SK-N-SH treated with all-trans-retinoic acid at 6 μM for 48 hours (cell line): ENCODE measurements around the gene DNTTIP2.

Source experiments
- ATAC-seq: fragments of 200-7000 bp; cut with Tn5 transposase; 3 replicates; pipeline ENCODE4 v1.9.1; 2020; ENCODE audit warnings: mild to moderate bottlenecking, moderate library complexity
- ARNTL ChIP-seq: fragments of 450-650 bp; formaldehyde crosslinking; IDR thresholded peaks from 2 replicates; pipeline ENCODE4 v1.5.0; 2020; ENCODE audit warnings: low read depth, mild to moderate bottlenecking, moderate library complexity, borderline replicate concordance
- BACH2 ChIP-seq: fragments of 250-450 bp; sonication (Bioruptor Pico); IDR thresholded peaks from 2 replicates; pipeline ENCODE4 v1.9.0; 2021; ENCODE audit warnings: mild to moderate bottlenecking, borderline replicate concordance
- CSDC2 ChIP-seq: fragments of 250-450 bp; sonication (Bioruptor Pico); IDR thresholded peaks from 2 replicates; pipeline ENCODE4 v1.5.0; 2020; ENCODE audit warnings: mild to moderate bottlenecking, moderate library complexity
- ESRRG ChIP-seq: fragments of 250-450 bp; sonication (Bioruptor Pico); IDR thresholded peaks from 2 replicates; pipeline ENCODE4 v1.6.1; 2021; ENCODE audit warnings: mild to moderate bottlenecking
- GLIS3 ChIP-seq: fragments of 250-450 bp; sonication (Bioruptor Pico); IDR thresholded peaks from 2 replicates; pipeline ENCODE4 v1.5.0; 2020; ENCODE audit warnings: mild to moderate bottlenecking, moderate library complexity
- ISL1 ChIP-seq: fragments of 250-450 bp; sonication (Bioruptor Pico); IDR thresholded peaks from 2 replicates; pipeline ENCODE4 v2.1.2; 2022; ENCODE audit warnings: mild to moderate bottlenecking, moderate library complexity
- PPARA ChIP-seq: fragments of 250-450 bp; sonication (Bioruptor Pico); IDR thresholded peaks from 2 replicates; pipeline ENCODE4 v1.5.0; 2020; ENCODE audit warnings: mild to moderate bottlenecking, borderline replicate concordance
- SNAI2 ChIP-seq: fragments of 250-450 bp; sonication (Bioruptor Pico); IDR thresholded peaks from 2 replicates; pipeline ENCODE4 v1.5.0; 2020; ENCODE audit warnings: mild to moderate bottlenecking, moderate library complexity
- TCF4 ChIP-seq: fragments of 250-450 bp; sonication (Bioruptor Pico); IDR thresholded peaks from 2 replicates; pipeline ENCODE4 v1.8.0; 2021; ENCODE audit warnings: mild to moderate bottlenecking, moderate library complexity, borderline replicate concordance
- TOX ChIP-seq: fragments of 250-450 bp; sonication (Bioruptor Pico); IDR thresholded peaks from 2 replicates; pipeline ENCODE4 v1.8.0; 2021; ENCODE audit warnings: mild to moderate bottlenecking, moderate library complexity, borderline replicate concordance
- ZFP3 ChIP-seq: fragments of 250-450 bp; sonication (Bioruptor Pico); IDR thresholded peaks from 2 replicates; pipeline ENCODE4 v1.5.0; 2020; ENCODE audit warnings: mild to moderate bottlenecking, moderate library complexity
- ZFP30 ChIP-seq: fragments of 450-650 bp; formaldehyde crosslinking; IDR thresholded peaks from 2 replicates; pipeline ENCODE4 v1.5.0; 2022; ENCODE audit warnings: mild to moderate bottlenecking, moderate library complexity
- ZNF565 ChIP-seq: fragments of 450-650 bp; formaldehyde crosslinking; conservative IDR thresholded peaks from 2 replicates; pipeline ENCODE4 v1.5.0; 2020; ENCODE audit warnings: low read depth, mild to moderate bottlenecking, moderate library complexity
- ZNF70 ChIP-seq: fragments of 450-650 bp; formaldehyde crosslinking; IDR thresholded peaks from 2 replicates; pipeline ENCODE4 v1.5.0; 2020; ENCODE audit warnings: mild to moderate bottlenecking, moderate library complexity
- ZNF8 ChIP-seq: fragments of 450-650 bp; formaldehyde crosslinking; IDR thresholded peaks from 2 replicates; pipeline ENCODE4 v1.5.0; 2020; ENCODE audit warnings: mild to moderate bottlenecking, moderate library complexity
- TF ChIP-seq, protein P1 (sequence below): fragments of 250-450 bp; sonication (Bioruptor Pico); IDR thresholded peaks from 2 replicates; pipeline ENCODE4 v1.5.1; 2021; ENCODE audit warnings: mild to moderate bottlenecking, moderate library complexity
- TF ChIP-seq, protein P2 (sequence below): fragments of 250-450 bp; sonication (Bioruptor Pico); IDR thresholded peaks from 2 replicates; pipeline ENCODE4 v1.5.1; 2020; ENCODE audit warnings: low read depth, mild to moderate bottlenecking, moderate library complexity
- TF ChIP-seq, protein P3 (sequence below): fragments of 250-450 bp; sonication (Bioruptor Pico); IDR thresholded peaks from 2 replicates; pipeline ENCODE4 v1.5.0; 2020; ENCODE audit warnings: mild to moderate bottlenecking, moderate library complexity
- TF ChIP-seq, protein P4 (sequence below): fragments of 250-450 bp; sonication (Bioruptor Pico); IDR thresholded peaks from 2 replicates; pipeline ENCODE4 v1.8.0; 2020; ENCODE audit warnings: mild to moderate bottlenecking, moderate library complexity, borderline replicate concordance

Gene DNTTIP2

DNA sequence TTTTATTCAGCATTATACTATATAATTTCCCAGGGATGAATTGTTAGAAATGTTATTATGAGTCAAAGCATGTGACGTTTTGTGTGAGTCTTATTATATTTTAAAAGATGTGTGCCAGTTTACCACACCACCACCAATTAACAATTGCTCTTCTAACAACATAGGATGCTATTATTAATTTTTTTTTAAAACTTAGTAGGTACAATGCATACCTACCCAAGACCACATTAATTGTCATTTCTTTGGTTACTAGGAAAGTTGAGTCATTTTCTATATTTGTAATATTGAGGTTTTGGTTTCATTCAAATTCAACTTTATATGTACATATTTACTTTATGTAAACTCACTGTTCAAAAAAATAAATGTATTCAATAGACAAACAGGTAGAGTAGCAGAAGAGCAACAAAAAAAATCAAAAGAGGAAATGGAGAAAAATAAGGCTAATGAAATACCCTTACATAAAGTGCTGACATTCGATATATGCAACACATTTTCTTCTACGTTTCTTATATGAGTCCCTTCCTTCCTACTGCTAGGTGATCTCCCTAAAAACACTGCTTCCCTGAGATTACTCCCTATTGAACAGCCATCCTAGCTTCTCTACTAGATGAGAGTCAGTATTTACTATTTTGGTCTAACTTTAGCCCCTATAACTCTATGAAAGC lies 20.7 kb upstream of the DNTTIP2 start (continued):
- TF ChIP-seq ZNF8 (CRISPR knock-in tag) (no peak), TCF4 (CRISPR knock-in tag) (no peak), ZNF565 (CRISPR knock-in tag) (no peak), ZFP3 (no peak), ARNTL (CRISPR knock-in tag) (no peak), GLIS3 (no peak)

DNA sequence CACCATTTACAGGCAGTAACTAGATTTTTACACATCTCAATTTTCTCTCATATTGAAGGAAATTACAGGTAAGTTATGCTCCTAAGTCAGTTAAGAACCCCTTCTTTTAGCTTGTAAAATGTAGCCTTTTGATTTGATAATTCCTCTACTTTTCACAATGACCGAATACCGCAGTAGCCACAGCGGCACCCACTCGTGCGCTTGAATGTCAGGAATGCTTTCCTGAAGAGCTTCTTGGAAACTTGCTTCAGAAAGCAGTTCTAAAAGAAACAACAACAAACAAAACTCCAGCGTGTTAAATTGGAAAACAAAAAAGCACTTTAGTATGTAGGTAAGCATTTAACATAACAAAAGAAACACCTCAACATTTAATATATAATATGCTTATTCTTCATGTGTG lies 9.9 kb upstream of the DNTTIP2 start:
- TF ChIP-seq ZNF8 (CRISPR knock-in tag) = no peak
- TF ChIP-seq TOX (CRISPR knock-in tag) = no peak
- TF ChIP-seq, protein P1, sequence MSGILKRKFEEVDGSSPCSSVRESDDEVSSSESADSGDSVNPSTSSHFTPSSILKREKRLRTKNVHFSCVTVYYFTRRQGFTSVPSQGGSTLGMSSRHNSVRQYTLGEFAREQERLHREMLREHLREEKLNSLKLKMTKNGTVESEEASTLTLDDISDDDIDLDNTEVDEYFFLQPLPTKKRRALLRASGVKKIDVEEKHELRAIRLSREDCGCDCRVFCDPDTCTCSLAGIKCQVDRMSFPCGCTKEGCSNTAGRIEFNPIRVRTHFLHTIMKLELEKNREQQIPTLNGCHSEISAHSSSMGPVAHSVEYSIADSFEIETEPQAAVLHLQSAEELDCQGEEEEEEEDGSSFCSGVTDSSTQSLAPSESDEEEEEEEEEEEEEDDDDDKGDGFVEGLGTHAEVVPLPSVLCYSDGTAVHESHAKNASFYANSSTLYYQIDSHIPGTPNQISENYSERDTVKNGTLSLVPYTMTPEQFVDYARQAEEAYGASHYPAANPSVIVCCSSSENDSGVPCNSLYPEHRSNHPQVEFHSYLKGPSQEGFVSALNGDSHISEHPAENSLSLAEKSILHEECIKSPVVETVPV (CRISPR knock-in tag) = no peak
- TF ChIP-seq CSDC2 (CRISPR knock-in tag) = no peak
- no peak for ATAC-seq

DNA sequence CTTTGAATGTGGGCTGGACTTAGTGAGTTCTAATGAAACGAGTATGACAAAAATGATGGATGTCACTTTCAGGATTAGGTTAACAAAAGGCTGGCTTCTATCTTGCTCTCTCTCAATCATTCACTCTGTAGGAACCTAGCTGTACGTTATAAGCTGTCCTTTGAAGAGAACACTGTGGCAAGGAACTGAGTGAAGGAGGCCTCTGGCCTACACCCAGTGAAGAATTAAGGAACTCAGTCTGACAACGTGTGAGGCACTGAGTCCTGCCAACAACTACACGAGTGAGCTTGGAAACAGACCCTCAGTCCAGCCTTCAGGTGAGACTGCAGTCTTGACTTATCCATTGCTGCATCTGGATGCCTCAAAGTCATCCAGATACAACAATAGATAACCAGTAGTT lies 3.3 kb upstream of the DNTTIP2 start:
- no peak for ATAC-seq
- TF ChIP-seq, protein P2, sequence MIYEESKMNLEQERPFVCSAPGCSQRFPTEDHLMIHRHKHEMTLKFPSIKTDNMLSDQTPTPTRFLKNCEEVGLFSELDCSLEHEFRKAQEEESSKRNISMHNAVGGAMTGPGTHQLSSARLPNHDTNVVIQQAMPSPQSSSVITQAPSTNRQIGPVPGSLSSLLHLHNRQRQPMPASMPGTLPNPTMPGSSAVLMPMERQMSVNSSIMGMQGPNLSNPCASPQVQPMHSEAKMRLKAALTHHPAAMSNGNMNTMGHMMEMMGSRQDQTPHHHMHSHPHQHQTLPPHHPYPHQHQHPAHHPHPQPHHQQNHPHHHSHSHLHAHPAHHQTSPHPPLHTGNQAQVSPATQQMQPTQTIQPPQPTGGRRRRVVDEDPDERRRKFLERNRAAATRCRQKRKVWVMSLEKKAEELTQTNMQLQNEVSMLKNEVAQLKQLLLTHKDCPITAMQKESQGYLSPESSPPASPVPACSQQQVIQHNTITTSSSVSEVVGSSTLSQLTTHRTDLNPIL = no peak
- TF ChIP-seq ARNTL (CRISPR knock-in tag) = no peak
- no peak for TF ChIP-seq BACH2 (CRISPR knock-in tag)
- TF ChIP-seq, protein P1 (CRISPR knock-in tag) = no peak
- no peak for TF ChIP-seq SNAI2 (CRISPR knock-in tag)
- TF ChIP-seq, protein P3, sequence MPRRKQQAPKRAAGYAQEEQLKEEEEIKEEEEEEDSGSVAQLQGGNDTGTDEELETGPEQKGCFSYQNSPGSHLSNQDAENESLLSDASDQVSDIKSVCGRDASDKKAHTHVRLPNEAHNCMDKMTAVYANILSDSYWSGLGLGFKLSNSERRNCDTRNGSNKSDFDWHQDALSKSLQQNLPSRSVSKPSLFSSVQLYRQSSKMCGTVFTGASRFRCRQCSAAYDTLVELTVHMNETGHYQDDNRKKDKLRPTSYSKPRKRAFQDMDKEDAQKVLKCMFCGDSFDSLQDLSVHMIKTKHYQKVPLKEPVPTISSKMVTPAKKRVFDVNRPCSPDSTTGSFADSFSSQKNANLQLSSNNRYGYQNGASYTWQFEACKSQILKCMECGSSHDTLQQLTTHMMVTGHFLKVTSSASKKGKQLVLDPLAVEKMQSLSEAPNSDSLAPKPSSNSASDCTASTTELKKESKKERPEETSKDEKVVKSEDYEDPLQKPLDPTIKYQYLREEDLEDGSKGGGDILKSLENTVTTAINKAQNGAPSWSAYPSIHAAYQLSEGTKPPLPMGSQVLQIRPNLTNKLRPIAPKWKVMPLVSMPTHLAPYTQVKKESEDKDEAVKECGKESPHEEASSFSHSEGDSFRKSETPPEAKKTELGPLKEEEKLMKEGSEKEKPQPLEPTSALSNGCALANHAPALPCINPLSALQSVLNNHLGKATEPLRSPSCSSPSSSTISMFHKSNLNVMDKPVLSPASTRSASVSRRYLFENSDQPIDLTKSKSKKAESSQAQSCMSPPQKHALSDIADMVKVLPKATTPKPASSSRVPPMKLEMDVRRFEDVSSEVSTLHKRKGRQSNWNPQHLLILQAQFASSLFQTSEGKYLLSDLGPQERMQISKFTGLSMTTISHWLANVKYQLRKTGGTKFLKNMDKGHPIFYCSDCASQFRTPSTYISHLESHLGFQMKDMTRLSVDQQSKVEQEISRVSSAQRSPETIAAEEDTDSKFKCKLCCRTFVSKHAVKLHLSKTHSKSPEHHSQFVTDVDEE (CRISPR knock-in tag) = no peak
- TF ChIP-seq TOX (CRISPR knock-in tag) = no peak
- TF ChIP-seq ZFP30 (CRISPR knock-in tag) = no peak
- no peak for TF ChIP-seq ESRRG (CRISPR knock-in tag)
- TF ChIP-seq PPARA (CRISPR knock-in tag) = no peak
- no peak for TF ChIP-seq GLIS3
- no peak for TF ChIP-seq ZNF565 (CRISPR knock-in tag)

DNA sequence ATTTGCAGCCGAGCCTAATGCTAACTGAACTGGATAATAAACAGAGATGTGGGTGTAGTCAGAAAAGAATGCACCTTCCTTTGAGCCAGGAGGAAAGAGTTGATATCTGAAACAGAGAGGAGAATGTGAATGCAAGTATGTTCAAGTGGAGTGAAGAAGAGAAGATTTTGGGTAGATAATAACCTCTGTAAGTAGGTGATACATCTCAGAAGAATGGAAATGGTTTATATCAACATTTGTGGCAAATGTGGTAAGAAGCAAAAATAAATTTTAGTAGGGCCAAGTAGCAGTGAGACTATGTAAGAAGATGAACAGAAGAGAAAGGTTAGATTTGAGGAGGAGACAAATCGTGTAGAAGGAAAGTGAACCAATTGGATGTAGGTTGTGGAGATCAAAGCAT lies 1.7 kb upstream of the DNTTIP2 start:
- TF ChIP-seq ISL1 (CRISPR knock-in tag) (no peak), ZNF70 (CRISPR knock-in tag) (no peak), BACH2 (CRISPR knock-in tag) (no peak), ARNTL (CRISPR knock-in tag) (no peak)
- TF ChIP-seq, protein P3 (CRISPR knock-in tag) = no peak
- TF ChIP-seq, protein P4, sequence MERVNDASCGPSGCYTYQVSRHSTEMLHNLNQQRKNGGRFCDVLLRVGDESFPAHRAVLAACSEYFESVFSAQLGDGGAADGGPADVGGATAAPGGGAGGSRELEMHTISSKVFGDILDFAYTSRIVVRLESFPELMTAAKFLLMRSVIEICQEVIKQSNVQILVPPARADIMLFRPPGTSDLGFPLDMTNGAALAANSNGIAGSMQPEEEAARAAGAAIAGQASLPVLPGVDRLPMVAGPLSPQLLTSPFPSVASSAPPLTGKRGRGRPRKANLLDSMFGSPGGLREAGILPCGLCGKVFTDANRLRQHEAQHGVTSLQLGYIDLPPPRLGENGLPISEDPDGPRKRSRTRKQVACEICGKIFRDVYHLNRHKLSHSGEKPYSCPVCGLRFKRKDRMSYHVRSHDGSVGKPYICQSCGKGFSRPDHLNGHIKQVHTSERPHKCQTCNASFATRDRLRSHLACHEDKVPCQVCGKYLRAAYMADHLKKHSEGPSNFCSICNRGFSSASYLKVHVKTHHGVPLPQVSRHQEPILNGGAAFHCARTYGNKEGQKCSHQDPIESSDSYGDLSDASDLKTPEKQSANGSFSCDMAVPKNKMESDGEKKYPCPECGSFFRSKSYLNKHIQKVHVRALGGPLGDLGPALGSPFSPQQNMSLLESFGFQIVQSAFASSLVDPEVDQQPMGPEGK (CRISPR knock-in tag) = no peak
- ATAC-seq = no peak
